DMS 273 (cell line): Measurements from ENCODE around the gene TEAD1.

ENCODE experiments used
- DNase-seq: peaks from one replicate; lab custom pipeline; 2025; ENCODE audit not compliant: unreplicated experiment; lab: John Stamatoyannopoulos, UW

Gene TEAD1

DNA sequence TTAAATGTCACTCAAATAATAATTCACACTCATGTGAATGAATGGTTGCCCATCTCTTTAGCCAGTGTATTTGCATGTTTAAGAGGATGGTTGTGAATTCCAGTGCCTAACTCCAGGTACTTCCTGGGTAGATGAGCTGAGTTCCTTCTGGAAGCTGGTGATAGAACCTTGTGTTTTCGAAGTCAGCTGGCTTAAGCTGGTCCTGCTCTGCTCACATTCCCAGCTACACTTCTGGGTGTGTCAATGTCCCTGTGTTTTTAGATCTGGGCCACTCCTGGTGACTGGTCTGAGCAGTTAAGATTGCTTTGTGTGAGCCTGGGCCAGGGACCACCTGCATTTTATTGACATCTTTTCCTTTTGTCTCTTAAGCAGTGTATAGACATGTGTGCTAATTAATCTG is 10.6 kb downstream of the TEAD1 start:
- no peak for DNase-seq

- DNase-seq, result no peak
Observed at GRCh38 chr11:12685229-12685628, 11.0 kb downstream of the TEAD1 start.

GRCh38 chr11:12686246-12687060 is 12.2 kb downstream of the TEAD1 start:
- no peak for DNase-seq

DNA sequence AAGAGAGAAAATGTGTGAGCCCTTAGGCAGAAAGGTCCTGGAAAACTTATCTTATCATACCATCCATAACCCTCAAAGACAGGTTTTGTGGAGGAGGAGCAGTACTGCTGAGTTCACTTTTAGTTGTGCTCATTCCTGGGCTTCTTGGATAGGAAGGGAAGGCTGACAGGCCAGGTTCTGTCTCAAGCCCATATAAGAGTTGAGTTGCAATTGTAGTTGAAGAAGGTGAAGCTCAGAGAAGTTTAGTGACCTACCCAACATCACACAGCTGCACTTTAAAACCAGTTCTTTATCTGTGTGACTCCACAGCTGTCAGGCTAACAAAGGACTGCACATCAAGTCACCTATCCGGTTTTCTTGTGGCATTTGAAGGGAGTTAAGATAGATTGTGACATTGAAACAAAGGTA is 13.0 kb downstream of the TEAD1 start:
- no peak for DNase-seq

DNA sequence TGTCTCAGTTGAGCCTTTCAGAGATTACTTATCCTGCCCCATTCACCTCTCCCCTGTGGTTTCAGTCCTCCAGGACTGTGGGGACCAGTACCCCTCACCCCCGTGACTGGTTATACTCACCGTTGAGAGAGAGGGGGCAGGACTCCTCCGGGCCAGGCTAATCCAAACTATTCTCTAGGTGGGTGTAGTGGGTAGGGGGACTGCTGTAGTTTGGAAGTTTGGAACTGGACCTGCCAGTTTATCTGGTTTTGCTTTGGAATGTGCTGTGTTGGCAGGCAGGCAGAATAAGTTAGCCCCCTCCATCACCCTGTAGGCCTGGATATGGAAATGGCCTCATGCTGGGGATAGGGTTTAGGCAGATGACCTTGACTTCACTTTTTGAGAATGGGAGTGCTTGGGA is 13.5 kb downstream of the TEAD1 start:
- no peak for DNase-seq

- peak; percentile 71 for DNase-seq
Observed at GRCh38 chr11:12689029-12689755, 15.0 kb downstream of the TEAD1 start.

DNA sequence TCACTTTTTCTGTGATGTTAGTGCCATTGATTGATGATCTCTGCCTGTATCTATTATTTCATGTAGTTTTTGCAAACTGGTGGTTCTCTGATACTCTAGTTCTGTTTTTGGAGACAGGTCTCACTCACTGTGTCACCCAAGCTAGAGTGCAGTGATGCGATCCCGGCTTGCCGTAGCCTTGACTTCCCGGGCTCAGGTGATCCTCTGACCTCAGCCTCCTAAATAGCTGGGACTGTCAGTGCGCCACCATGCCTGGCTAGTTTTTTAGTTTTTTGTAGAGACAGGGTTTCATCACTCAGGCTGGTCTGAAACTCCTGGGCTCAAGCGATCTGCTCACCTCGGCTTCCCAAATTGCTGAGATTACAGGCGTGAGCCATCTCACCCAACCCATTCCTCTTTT is 16.4 kb downstream of the TEAD1 start:
- DNase-seq, result no peak

DNA sequence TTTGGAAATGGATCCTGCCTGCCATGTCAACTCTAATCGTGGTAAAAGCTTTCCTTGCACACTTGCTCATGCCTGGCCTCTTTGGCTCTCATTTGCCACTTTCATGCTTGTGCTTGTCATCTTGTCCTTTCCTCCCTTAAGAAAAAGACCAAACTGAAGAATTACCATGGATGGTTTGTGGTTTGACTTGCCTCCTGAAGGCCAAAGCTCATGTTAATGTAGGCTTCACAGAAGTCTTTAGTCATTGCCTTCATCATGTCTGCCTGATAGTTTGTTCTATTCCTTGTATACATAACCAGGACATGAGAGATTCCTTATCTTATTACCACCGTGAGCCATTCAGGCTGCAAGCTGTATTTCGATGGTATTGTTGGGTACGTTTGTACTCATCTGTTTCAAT is 17.3 kb downstream of the TEAD1 start:
- peak; percentile 5 for DNase-seq

DNA sequence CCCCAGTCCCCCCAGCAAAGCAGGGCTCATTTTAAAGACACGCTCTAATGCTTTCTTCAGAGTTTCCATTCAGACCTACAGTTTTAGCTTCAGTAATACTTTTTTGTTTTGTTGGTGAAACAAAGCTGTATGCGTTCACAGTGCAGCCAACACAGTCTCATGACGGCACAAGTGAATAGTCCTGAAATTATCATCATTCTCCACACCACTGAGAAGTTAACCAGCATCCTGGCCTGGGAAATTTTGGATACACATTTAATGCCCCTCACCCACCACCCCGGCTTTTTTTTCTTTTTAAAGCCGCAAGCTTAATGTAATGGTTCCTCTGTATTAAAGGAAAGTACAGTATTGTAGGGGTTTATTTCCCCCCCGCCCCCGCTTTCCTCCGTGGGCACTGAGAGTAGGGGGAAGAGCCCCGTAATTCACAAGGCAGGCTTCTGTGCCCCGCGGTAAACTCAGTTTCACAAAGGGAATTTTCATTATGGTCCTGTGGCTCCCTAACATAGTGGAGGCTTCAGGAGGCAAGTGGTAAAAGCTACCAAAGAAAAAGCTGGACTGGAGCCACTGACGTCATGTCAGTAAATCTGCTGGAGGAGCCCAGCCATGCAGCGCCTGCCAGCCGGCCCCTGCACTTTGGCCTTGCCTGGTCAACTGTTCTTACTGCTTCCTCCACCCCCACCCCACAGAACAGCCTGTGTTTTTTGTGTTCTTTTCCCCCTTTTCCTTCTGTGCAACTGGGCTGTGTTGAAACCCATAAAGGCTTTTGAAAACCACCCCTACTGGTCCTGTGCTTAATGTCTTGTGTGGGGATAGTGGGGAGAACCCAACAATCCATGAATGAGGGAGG is 18.2 kb downstream of the TEAD1 start:
- DNase-seq, result peak; percentile 89

GRCh38 chr11:12693094-12693478 is 18.9 kb downstream of the TEAD1 start:
- DNase-seq, result peak; percentile 74

DNA sequence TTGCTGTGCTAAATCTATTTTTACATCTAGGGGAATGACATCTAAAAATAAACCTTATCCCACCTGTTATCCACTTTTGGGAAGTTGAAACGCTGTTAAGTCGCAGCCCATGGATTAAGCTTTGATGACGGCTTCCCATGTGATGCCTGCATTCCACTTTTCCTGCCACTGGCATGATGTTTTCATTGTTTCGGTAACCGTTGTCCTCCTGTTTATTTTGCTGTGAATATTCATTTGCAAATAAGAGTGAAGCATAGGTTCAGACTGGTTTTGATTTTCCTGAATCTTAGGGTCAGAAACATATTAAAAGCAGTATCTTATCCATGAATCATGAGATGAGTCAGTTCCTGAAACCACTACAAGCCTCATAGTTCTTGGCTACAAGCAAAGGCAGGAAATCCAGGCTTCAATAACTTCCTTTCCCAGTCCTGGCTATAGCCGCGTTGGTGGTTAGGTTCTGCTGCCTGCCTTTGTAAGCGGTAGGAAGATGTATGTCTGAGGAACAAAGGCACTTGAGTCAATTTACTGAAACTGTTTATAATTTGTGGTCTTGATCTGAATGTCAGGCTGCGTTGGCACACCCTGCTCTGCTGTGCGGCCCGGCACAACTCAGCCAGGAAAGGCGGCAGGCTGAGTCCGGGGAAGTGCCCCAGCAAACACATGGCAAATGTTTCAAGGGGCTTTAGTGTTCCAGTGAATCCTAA is 19.4 kb downstream of the TEAD1 start:
- peak; percentile 74 for DNase-seq

DNA sequence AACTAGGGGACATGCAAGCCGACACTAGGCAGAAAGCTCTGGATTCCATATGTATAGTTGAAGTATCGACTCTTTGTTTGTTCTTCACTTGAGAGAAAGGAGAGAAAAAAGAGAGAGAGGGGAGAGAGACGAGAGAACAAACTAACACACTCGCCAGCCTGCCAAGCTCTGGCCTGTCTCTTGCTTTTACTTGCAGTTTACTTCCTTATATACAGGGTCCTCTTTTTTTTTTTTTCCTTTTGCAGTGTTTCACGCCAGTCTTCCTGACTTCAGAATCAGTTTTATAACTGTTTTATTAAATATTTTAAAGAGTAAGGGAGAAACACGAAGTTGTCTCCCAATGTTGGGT is 19.9 kb downstream of the TEAD1 start:
- peak; percentile 57 for DNase-seq

- no peak for DNase-seq
Observed at GRCh38 chr11:12695221-12695794, 21.1 kb downstream of the TEAD1 start.

GRCh38 chr11:12695873-12696272 is 21.7 kb downstream of the TEAD1 start:
- no peak for DNase-seq

- no peak for DNase-seq
Observed at GRCh38 chr11:12696911-12697581, 22.8 kb downstream of the TEAD1 start.

- peak; percentile 8 for DNase-seq
Observed at GRCh38 chr11:12698048-12698447, 23.8 kb downstream of the TEAD1 start.

GRCh38 chr11:12701811-12702592 is 27.8 kb downstream of the TEAD1 start:
- no peak for DNase-seq

GRCh38 chr11:12702999-12703453 is 28.8 kb downstream of the TEAD1 start:
- no peak for DNase-seq

DNA sequence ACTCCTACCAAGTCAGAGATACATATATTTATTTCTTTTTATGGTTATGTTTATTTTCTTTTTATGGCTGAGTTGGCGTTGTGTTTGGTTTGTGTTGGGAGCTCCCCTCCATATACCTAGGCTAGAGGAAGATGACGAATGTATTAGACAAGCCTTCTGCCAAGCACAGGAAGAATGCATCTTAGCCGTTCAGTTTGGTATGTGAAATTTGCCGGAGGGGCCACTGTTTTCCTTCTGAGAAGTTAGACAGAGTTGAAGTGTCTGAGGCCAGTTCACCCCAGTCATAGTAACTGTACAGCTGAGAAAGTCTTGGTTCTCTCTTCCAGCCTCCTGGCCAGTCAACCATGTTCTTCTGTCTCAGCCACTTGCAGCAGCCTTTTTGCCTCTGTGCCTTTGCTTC is 29.8 kb downstream of the TEAD1 start:
- no peak for DNase-seq
